ENCODE data around the gene MDK. TPM values are rescaled to one million over a fixed set of nuclear protein-coding genes. Genes with fewer than 3 reads are reported as not detected.

Gene MDK
- total RNA-seq, 5 donors from 2014 or later (not counting 1 experiment from before 2014, with no cell fraction given), result 5.8 to 8.6 (median 8.3) TPM

- Mint-ChIP-seq H3K4me3 (peak overlapping the region; percentile 21 to 63 (median 47)), H3K27ac (no peak overlapping the region)
- POLR2A ChIA-PET, result no interaction called here
Measured at GRCh38 chr11:46389450-46390330, 8.2 kb downstream of the MDK start.

DNA sequence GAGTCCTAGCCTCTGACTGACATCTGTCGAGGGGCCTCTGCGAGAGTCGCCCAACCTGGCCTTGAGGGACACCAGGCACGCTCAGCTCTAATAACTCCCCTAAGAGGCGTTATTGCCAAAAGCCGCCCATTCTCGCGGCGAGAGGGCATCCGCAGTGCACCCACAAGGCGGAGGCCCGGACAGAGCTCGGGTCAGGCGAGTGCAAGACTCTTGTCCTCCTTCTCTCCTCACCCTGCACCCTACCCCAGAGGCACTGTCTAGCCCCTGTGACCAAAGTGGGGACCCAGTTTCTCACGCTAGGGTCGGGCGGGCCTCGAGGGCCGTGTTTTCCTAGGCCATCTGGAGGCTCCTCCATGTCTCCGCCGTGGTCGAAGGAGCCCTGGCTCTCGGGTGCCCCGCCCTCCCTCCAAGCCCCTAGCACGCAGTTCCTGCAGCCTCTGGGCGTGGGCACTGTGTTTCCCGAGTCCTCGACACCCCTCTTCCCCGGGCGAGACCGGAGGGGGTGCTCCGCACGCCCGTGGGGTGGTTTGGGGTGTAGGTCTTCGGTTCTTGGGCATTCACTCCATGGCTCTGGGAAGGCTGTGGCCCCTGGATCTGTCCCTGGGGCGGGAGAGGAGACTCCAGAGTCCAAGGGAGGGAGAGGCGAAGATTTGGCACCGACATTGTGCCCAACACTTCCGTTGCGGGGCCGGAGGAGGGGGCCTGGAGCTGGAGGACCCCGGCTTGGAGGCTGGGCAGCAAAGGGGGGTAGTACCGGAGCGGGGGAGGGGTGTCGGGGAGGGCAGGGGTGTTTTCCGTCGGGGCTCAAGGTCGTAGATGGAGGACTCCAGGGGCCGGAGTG lies 9.1 kb downstream of the MDK start:
- POLR2A ChIA-PET, result no interaction called here
- H3K27me3 ChIP-seq (replicated peaks in 1 of 2; ENCODE audit: control insufficient read depth in 2 of 2, extremely low read depth in 1 of 2, insufficient read depth in 2 of 2, low read length in 1 of 2), result peaks cover 7 to 78% of the 10 kb centered on the region in 2 experiments
- 11% methylated on average over 41 of the region's 49 CpGs for WGBS (ENCODE audit: insufficient coverage)
- CTCF ChIA-PET, result interaction anchor here in 1 of 2 donors (0.6 kb wide), 1 partner anchor 398 kb away, joined by 4 read pairs; no protein-coding TSS in a partner anchor
- no peak overlapping the region for H3K27ac Mint-ChIP-seq
- DNase-seq, result no peak
- H3K27ac ChIP-seq (ENCODE audit: low read length), result no peak overlapping the region
- H3K36me3 ChIP-seq (ENCODE audit: control insufficient read depth in 2 of 2, extremely low read depth in 1 of 2, insufficient read depth in 1 of 2, low read length in 1 of 2), result no peaks in the 10 kb centered on the region
- H3K36me3 Mint-ChIP-seq, result no peaks in the 10 kb centered on the region
- H3K9me3 ChIP-seq, result no peaks in the 10 kb centered on the region
- H3K4me1 Mint-ChIP-seq, result peaks cover 27 to 38% (median 30%) of the 10 kb centered on the region in 3 donors
- peaks cover 9 to 52% of the 10 kb centered on the region in 2 experiments for H3K4me1 ChIP-seq (ENCODE audit: control insufficient read depth in 1 of 2, extremely low read depth in 1 of 2, insufficient read depth in 2 of 2, low read length in 2 of 2)
- peak overlapping the region; percentile 21 to 63 (median 43) for H3K4me3 Mint-ChIP-seq
- H3K4me3 ChIP-seq (ENCODE audit: control insufficient read depth in 1 of 2, extremely low read depth in 1 of 2, low read length in 1 of 2), result peak overlapping the region in 1 of 2 donors; percentile 59
- no peaks in the 10 kb centered on the region for H3K9me3 Mint-ChIP-seq
- ATAC-seq (replicated peaks in 1 of 4), result no peak
- H3K27me3 Mint-ChIP-seq, result peaks cover 34 to 57% of the 10 kb centered on the region in 2 donors

More at GRCh38 chr11:46389450-46390330, 8.2 kb downstream of the MDK start:
- no peaks in the 10 kb centered on the region for H3K9me3 ChIP-seq
- WGBS (ENCODE audit: insufficient coverage), result 3% methylated on average over 78 of the region's 80 CpGs
- no peak overlapping the region for H3K27ac ChIP-seq (ENCODE audit: low read length)
- CTCF ChIA-PET, result no interaction called here
- H3K36me3 ChIP-seq (ENCODE audit: control insufficient read depth in 2 of 2, extremely low read depth in 1 of 2, insufficient read depth in 1 of 2, low read length in 1 of 2), result no peaks in the 10 kb centered on the region
- H3K4me1 Mint-ChIP-seq, result peaks cover 27 to 38% (median 30%) of the 10 kb centered on the region in 3 donors
- DNase-seq (peak in 6 of 35 experiments; percentile 12 to 49 (median 30)), ATAC-seq (replicated peaks in 1 of 4) (peak in 3 of 4 experiments; percentile 26 to 39 (median 28))
- no peaks in the 10 kb centered on the region for H3K9me3 Mint-ChIP-seq
- H3K27me3 ChIP-seq (replicated peaks in 1 of 2; ENCODE audit: control insufficient read depth in 2 of 2, extremely low read depth in 1 of 2, insufficient read depth in 2 of 2, low read length in 1 of 2), result peaks cover 7 to 86% of the 10 kb centered on the region in 2 experiments
- H3K36me3 Mint-ChIP-seq, result no peaks in the 10 kb centered on the region
- H3K4me1 ChIP-seq (ENCODE audit: control insufficient read depth in 1 of 2, extremely low read depth in 1 of 2, insufficient read depth in 2 of 2, low read length in 2 of 2), result peaks cover 9 to 52% of the 10 kb centered on the region in 2 experiments
- peaks cover 34 to 65% of the 10 kb centered on the region in 2 donors for H3K27me3 Mint-ChIP-seq
- H3K4me3 ChIP-seq (ENCODE audit: control insufficient read depth in 1 of 2, extremely low read depth in 1 of 2, low read length in 1 of 2), result peak overlapping the region in 1 of 2 donors; percentile 59

- Histone ChIP-seq H3K36me3 (ENCODE audit: control insufficient read depth in 2 of 2, extremely low read depth in 1 of 2, insufficient read depth in 1 of 2, low read length in 1 of 2) (no peaks in the 10 kb centered on the region), H3K4me3 (ENCODE audit: control insufficient read depth in 1 of 2, extremely low read depth in 1 of 2, low read length in 1 of 2) (no peak overlapping the region), H3K27ac (ENCODE audit: low read length) (no peak overlapping the region), H3K27me3 (replicated peaks in 1 of 2; ENCODE audit: control insufficient read depth in 2 of 2, extremely low read depth in 1 of 2, insufficient read depth in 2 of 2, low read length in 1 of 2) (peaks cover 7 to 71% of the 10 kb centered on the region in 2 experiments), H3K9me3 (no peaks in the 10 kb centered on the region), H3K4me1 (ENCODE audit: control insufficient read depth in 1 of 2, extremely low read depth in 1 of 2, insufficient read depth in 2 of 2, low read length in 2 of 2) (peaks cover 9 to 52% of the 10 kb centered on the region in 2 experiments)
- Mint-ChIP-seq H3K36me3 (no peaks in the 10 kb centered on the region), H3K27me3 (peaks cover 29 to 51% of the 10 kb centered on the region in 2 donors), H3K27ac (no peak overlapping the region), H3K4me1 (peaks cover 27 to 38% (median 30%) of the 10 kb centered on the region in 3 donors), H3K4me3 (peak overlapping the region in 1 of 3 donors; percentile 63), H3K9me3 (no peaks in the 10 kb centered on the region)
- ATAC-seq (replicated peaks in 1 of 4) (no peak), DNase-seq (no peak)
- 3% methylated on average over 28 of the region's 31 CpGs for WGBS (ENCODE audit: insufficient coverage)
- POLR2A ChIA-PET, result interaction anchor here in 1 of 2 donors (0.6 kb wide), 1 partner anchor 223 kb away, joined by 3 read pairs; no protein-coding TSS in a partner anchor
- CTCF ChIA-PET, result interaction anchor here in 1 of 2 donors (0.5 kb wide), 1 partner anchor 1423 kb away, joined by 4 read pairs; no protein-coding TSS in a partner anchor
Measured at GRCh38 chr11:46391186-46391577, 9.7 kb downstream of the MDK start.

GRCh38 chr11:46391578-46392420 lies 10.3 kb downstream of the MDK start, which contains the start of gene CHRM4:
TSS of gene CHRM4 (minus strand) at chr11:46391776. CDS start at chr11:46386557, 5,219 bp downstream.
- Mint-ChIP-seq H3K4me3 (peak within 1 kb of the TSS; percentile 57 to 81 (median 64)), H3K4me1 (peaks cover 27 to 38% (median 30%) of the 10 kb centered on the region in 3 donors)
- WGBS (ENCODE audit: insufficient coverage), result 2% methylated on average over 123 of the region's 123 CpGs

DNA sequence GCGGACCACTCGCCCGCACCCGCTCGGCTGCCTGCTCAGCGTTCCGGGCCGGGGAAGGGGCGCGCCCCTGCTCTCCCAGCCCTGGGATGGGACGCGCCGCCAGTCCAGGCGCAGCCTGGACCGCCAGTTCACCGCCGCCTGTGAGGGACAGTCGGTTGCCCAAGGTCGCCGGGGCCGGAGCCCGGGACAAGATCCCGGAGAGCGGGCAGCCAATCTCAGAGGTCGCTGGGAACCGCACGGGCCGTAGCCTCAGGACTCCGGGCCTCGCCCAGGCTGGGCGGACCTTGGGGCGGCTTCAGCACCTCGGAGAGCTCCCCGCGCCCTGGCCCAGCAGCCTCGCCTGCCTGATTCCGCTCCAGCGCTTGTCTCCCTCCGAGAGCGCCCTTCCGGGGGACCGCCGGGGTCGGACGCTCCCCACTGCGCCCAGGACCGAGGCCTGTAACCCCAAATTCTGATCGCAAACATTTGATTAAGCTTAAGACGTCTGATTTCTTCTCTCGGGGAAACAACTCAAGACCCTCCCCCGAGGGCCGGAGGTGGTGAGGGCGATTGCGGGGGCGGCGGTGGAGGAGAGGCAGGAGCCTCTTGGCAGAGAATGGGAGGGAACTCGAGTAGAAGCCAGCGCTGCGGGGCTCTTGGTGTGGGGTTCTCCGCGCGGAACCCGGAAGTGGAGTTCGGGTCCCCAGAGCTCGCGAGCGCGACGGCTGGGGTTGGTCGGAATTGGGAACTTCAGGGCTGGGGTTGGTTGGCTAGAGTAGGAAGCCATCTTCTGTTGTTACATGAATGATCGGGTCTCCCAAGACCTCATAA lies 11.2 kb downstream of the MDK start:
- Mint-ChIP-seq H3K27me3 (peaks cover 16 to 37% of the 10 kb centered on the region in 2 donors), H3K36me3 (peaks cover 13% of the 10 kb centered on the region), H3K27ac (no peak overlapping the region), H3K9me3 (no peaks in the 10 kb centered on the region), H3K4me3 (peak overlapping the region; percentile 57 to 81 (median 64)), H3K4me1 (peaks cover 24 to 35% (median 30%) of the 10 kb centered on the region in 3 donors)
- Histone ChIP-seq H3K4me3 (ENCODE audit: control insufficient read depth in 1 of 2, extremely low read depth in 1 of 2, low read length in 1 of 2) (peak overlapping the region; percentile 10 to 39), H3K9me3 (no peaks in the 10 kb centered on the region), H3K27ac (ENCODE audit: low read length) (no peak overlapping the region), H3K27me3 (replicated peaks in 1 of 2; ENCODE audit: control insufficient read depth in 2 of 2, extremely low read depth in 1 of 2, insufficient read depth in 2 of 2, low read length in 1 of 2) (peaks cover 7 to 57% of the 10 kb centered on the region in 2 experiments), H3K4me1 (ENCODE audit: control insufficient read depth in 1 of 2, extremely low read depth in 1 of 2, insufficient read depth in 2 of 2, low read length in 2 of 2) (peaks cover 9 to 49% of the 10 kb centered on the region in 2 experiments), H3K36me3 (ENCODE audit: control insufficient read depth in 2 of 2, extremely low read depth in 1 of 2, insufficient read depth in 1 of 2, low read length in 1 of 2) (peaks cover 5 to 8% of the 10 kb centered on the region in 2 donors)
- ChIA-PET CTCF (interaction anchor here (0.7 to 1.1 kb wide), 4 partner anchors 40 to 855 kb away, joined by 3 read pairs; no protein-coding TSS in a partner anchor), POLR2A (interaction anchor here in 1 of 2 donors (0.5 to 0.6 kb wide), 2 partner anchors 114 to 154 kb away, joined by 3 to 6 read pairs; no protein-coding TSS in a partner anchor)
- WGBS (ENCODE audit: insufficient coverage), result 2% methylated on average over 55 of the region's 71 CpGs
- peak; percentile 82 to 87 (median 84) for ATAC-seq (replicated peaks in 1 of 4)
- peak; percentile 25 to 88 (median 69) for DNase-seq

More at GRCh38 chr11:46391578-46392420, 10.3 kb downstream of the MDK start, which contains the start of gene CHRM4:
- Histone ChIP-seq H3K27me3 (replicated peaks in 1 of 2; ENCODE audit: control insufficient read depth in 2 of 2, extremely low read depth in 1 of 2, insufficient read depth in 2 of 2, low read length in 1 of 2) (peaks cover 7 to 65% of the 10 kb centered on the region in 2 experiments), H3K9me3 (no peaks in the 10 kb centered on the region), H3K4me3 (ENCODE audit: control insufficient read depth in 1 of 2, extremely low read depth in 1 of 2, low read length in 1 of 2) (peak within 1 kb of the TSS in 1 of 2 donors; percentile 40), H3K36me3 (ENCODE audit: control insufficient read depth in 2 of 2, extremely low read depth in 1 of 2, insufficient read depth in 1 of 2, low read length in 1 of 2) (no peaks in the 10 kb centered on the region), H3K27ac (ENCODE audit: low read length) (no peak within 1 kb of the TSS), H3K4me1 (ENCODE audit: control insufficient read depth in 1 of 2, extremely low read depth in 1 of 2, insufficient read depth in 2 of 2, low read length in 2 of 2) (peaks cover 9 to 52% of the 10 kb centered on the region in 2 experiments)
- Mint-ChIP-seq H3K27me3 (peaks cover 22 to 45% of the 10 kb centered on the region in 2 donors), H3K9me3 (no peaks in the 10 kb centered on the region), H3K36me3 (peaks cover 6% of the 10 kb centered on the region), H3K27ac (no peak within 1 kb of the TSS)
- DNase-seq (peak in 1 of 35 experiments; percentile 28), ATAC-seq (replicated peaks in 1 of 4) (no peak)
- CTCF ChIA-PET, result interaction anchor here (0.5 to 1.1 kb wide), 4 partner anchors 39 to 1422 kb away, joined by 3 to 4 read pairs (median 3); no protein-coding TSS in a partner anchor
- POLR2A ChIA-PET, result interaction anchor here (0.5 to 0.7 kb wide), 4 partner anchors 102 to 222 kb away, joined by 3 to 6 read pairs (median 4); no protein-coding TSS in a partner anchor
